HL-60/S4 (cell line): ENCODE measurements around the gene ZNF467.

Experiments
- in situ Hi-C: fragments of 300-500 bp; cut with MboI; formaldehyde crosslinking; loops from 2 replicates; pipeline ENCODE4 v1.14.3; 2022; ENCODE audit warnings: low sequenced_read_pairs

The ZNF467 gene

GRCh38 chr7:149772241-149772955, 990 bp downstream of the ZNF467 start:
- in situ Hi-C loops: no loop called here

- in situ Hi-C loops: no loop called here
Measured at GRCh38 chr7:149771720-149772240, 1.6 kb downstream of the ZNF467 start.

- in situ Hi-C loops: no loop called here
Measured at GRCh38 chr7:149770728-149771636, 2.4 kb downstream of the ZNF467 start.

GRCh38 chr7:149769915-149770314, 3.5 kb downstream of the ZNF467 start:
- in situ Hi-C loops: no loop called here

- in situ Hi-C loops: no loop called here
Measured at GRCh38 chr7:149768931-149769330, 4.5 kb downstream of the ZNF467 start.

- in situ Hi-C loops: no loop called here
Measured at GRCh38 chr7:149767068-149767467, 6.3 kb downstream of the ZNF467 start.

- in situ Hi-C loops: no loop called here
Measured at GRCh38 chr7:149766135-149766675, 7.2 kb downstream of the ZNF467 start.

- in situ Hi-C loops: no loop called here
Measured at GRCh38 chr7:149765399-149766121, 7.8 kb downstream of the ZNF467 start.

- in situ Hi-C loops: no loop called here
Measured at GRCh38 chr7:149764481-149765398, 8.6 kb downstream of the ZNF467 start.

- in situ Hi-C loops: no loop called here
Measured at GRCh38 chr7:149763563-149764240, 9.7 kb downstream of the ZNF467 start.

- in situ Hi-C loops: no loop called here
Measured at GRCh38 chr7:149762610-149763009, 10.8 kb downstream of the ZNF467 start.

- in situ Hi-C loops: no loop called here
Measured at GRCh38 chr7:149762089-149762488, 11.3 kb downstream of the ZNF467 start.

GRCh38 chr7:149761307-149761706, 12.1 kb downstream of the ZNF467 start:
- in situ Hi-C loops: no loop called here

- in situ Hi-C loops: no loop called here
Measured at GRCh38 chr7:149760538-149760937, 12.8 kb downstream of the ZNF467 start.

GRCh38 chr7:149759093-149759860, 14.1 kb downstream of the ZNF467 start:
- in situ Hi-C loops: no loop called here

- in situ Hi-C loops: no loop called here
Measured at GRCh38 chr7:149753375-149754233, 19.8 kb downstream of the ZNF467 start.

- in situ Hi-C loops: no loop called here
Measured at GRCh38 chr7:149752646-149753045, 20.7 kb downstream of the ZNF467 start.
